CD14-positive monocyte (primary cell): ENCODE measurements around the gene BEST1. TPM values are rescaled to one million over a fixed set of nuclear protein-coding genes. Genes with fewer than 3 reads are reported as not detected.

Source experiments
- DNase-seq, 3 donors: peaks; one replicate each; pipeline ENCODE4 v3.0.0-alpha.2; 2011 to 2022
- H2AFZ ChIP-seq: 2 replicates; pipeline ENCODE4 v1.6.0; 2012; ENCODE audit warnings: mild to moderate bottlenecking, low read depth, low read length, inconsistent platforms; ENCODE audit not compliant: insufficient read depth, poor library complexity, severe bottlenecking
- H3K27ac ChIP-seq, 2 donors: 1 replicate in 1 of 2; 2 replicates in 1 of 2; pipeline ENCODE4 v1.5.1; 2012 to 2013; ENCODE audit warnings: low read length in 2 of 2, control low read depth in 1 of 2, inconsistent platforms in 1 of 2, low read depth in 1 of 2, mild to moderate bottlenecking in 1 of 2
- H3K27me3 ChIP-seq, 2 donors: one replicate each; pipeline versions ENCODE4 v1.6.0 to v1.6.1; 2011 to 2013; ENCODE audit warnings: low read length in 2 of 2; ENCODE audit not compliant: control insufficient read depth in 2 of 2, insufficient read depth in 2 of 2
- H3K36me3 ChIP-seq, 2 donors: replicated peaks in 1 of 2; 1 replicate in 1 of 2; 2 replicates in 1 of 2; pipeline versions ENCODE4 v1.5.1 to v1.6.1; 2012 to 2013; ENCODE audit warnings: low read length in 2 of 2, control low read depth in 1 of 2, inconsistent platforms in 1 of 2, mild to moderate bottlenecking in 1 of 2; ENCODE audit not compliant: insufficient read depth in 2 of 2, control insufficient read depth in 1 of 2
- H3K4me1 ChIP-seq, 2 donors: 1 replicate in 1 of 2; 2 replicates in 1 of 2; pipeline versions ENCODE4 v1.5.1 to v1.6.1; 2012 to 2013; ENCODE audit warnings: low read length in 2 of 2, control low read depth in 1 of 2, inconsistent platforms in 1 of 2, mild to moderate bottlenecking in 1 of 2, moderate library complexity in 1 of 2; ENCODE audit not compliant: insufficient read depth in 2 of 2, control insufficient read depth in 1 of 2
- H3K4me2 ChIP-seq: replicated peaks from 2 replicates; pipeline ENCODE3; 2012; ENCODE audit warnings: low read length, moderate library complexity, mild to moderate bottlenecking; ENCODE audit not compliant: poor library complexity, severe bottlenecking; ENCODE audit errors: extremely low read depth
- H3K4me3 ChIP-seq, 3 experiments: fragments of 200-600 bp in 1 of 3; sonication (generic) in 1 of 3; replicated peaks in 1 of 3; 1 replicate in 2 of 3; 2 replicates in 1 of 3; pipeline ENCODE4 v1.5.1; 2011 to 2013; ENCODE audit warnings: low read length in 3 of 3, mild to moderate bottlenecking in 3 of 3, control low read depth in 2 of 3, low read depth in 2 of 3, inconsistent platforms in 1 of 3, moderate library complexity in 1 of 3
- H3K79me2 ChIP-seq: 2 replicates; pipeline ENCODE4 v1.6.0; 2012; ENCODE audit warnings: mild to moderate bottlenecking, control low read depth, inconsistent platforms, low read length, moderate library complexity; ENCODE audit not compliant: insufficient read depth
- H3K9ac ChIP-seq: 2 replicates; pipeline ENCODE4 v1.6.0; 2017; ENCODE audit warnings: low read length, mild to moderate bottlenecking; ENCODE audit not compliant: insufficient read depth, poor library complexity, severe bottlenecking
- H3K9me3 ChIP-seq, 2 donors: replicated peaks in 1 of 2; 1 replicate in 1 of 2; 2 replicates in 1 of 2; pipeline versions ENCODE4 v1.5.1 to v1.6.1; 2012 to 2013; ENCODE audit warnings: low read length in 2 of 2, control low read depth in 1 of 2; ENCODE audit not compliant: control insufficient read depth in 1 of 2, insufficient read depth in 1 of 2
- H4K20me1 ChIP-seq: 2 replicates; pipeline ENCODE4 v1.6.0; 2012; ENCODE audit warnings: mild to moderate bottlenecking, low read length, control low read depth, moderate library complexity; ENCODE audit not compliant: insufficient read depth
- H3K27ac Mint-ChIP-seq, 7 donors: one replicate each; pipeline ENCODE4 v1.8.0; 2020; ENCODE audit warnings: mild to moderate bottlenecking in 7 of 7, mixed read lengths in 7 of 7, moderate library complexity in 6 of 7, inconsistent platforms in 2 of 7
- H3K27me3 Mint-ChIP-seq, 3 donors: one replicate each; pipeline ENCODE4 v1.8.0; 2021 to 2022; ENCODE audit warnings: low read depth in 3 of 3, mild to moderate bottlenecking in 3 of 3, mixed read lengths in 3 of 3, moderate library complexity in 3 of 3, inconsistent platforms in 1 of 3
- H3K36me3 Mint-ChIP-seq, 2 donors: one replicate each; pipeline ENCODE4 v1.8.0; 2020; ENCODE audit warnings: mixed read lengths in 2 of 2, inconsistent platforms in 1 of 2, mild to moderate bottlenecking in 1 of 2
- H3K4me1 Mint-ChIP-seq: one replicate; pipeline ENCODE4 v1.8.0; 2020; ENCODE audit warnings: mild to moderate bottlenecking, mixed read lengths
- H3K4me3 Mint-ChIP-seq, 2 donors: one replicate each; pipeline ENCODE4 v1.8.0; 2020; ENCODE audit warnings: mild to moderate bottlenecking in 2 of 2, mixed read lengths in 2 of 2, moderate library complexity in 1 of 2
- H3K9me3 Mint-ChIP-seq, 7 donors: one replicate each; pipeline ENCODE4 v1.8.0; 2020 to 2022; ENCODE audit warnings: mixed read lengths in 7 of 7, mild to moderate bottlenecking in 6 of 7, moderate library complexity in 6 of 7, inconsistent platforms in 2 of 7
- CTCF ChIP-seq: fragments of 200-600 bp; IDR thresholded peaks from one replicate; pipeline ENCODE4 v1.8.0; 2022; ENCODE audit warnings: antibody characterized with exemption, mild to moderate bottlenecking
- WGBS: methylation state at CpG from one replicate; pipeline ENCODE4 v1.1.5; 2013; ENCODE audit warnings: missing lambda C conversion rate; ENCODE audit not compliant: insufficient coverage; 5-methylcytosine and 5-hydroxymethylcytosine counted together
- intact Hi-C, 2 donors: fragments of 100-400 bp; cut with micrococcal nuclease; formaldehyde crosslinking; loops; one replicate each; pipeline versions ENCODE4 v1.15.0 to v1.15.1; 2023
- polyA plus RNA-seq, 3 donors: library from polyadenylated mRNA; depleted of rRNA in 1 of 3; unstranded in 2 of 3; stranded (reverse) in 1 of 3; fragments of 300-500 nt in 2 of 3; fragments of >200 nt in 1 of 3; fragmentation: Illumina TruSeq in 2 of 3; gene quantifications; 1 replicate in 2 of 3; 2 replicates in 1 of 3; pipeline ENCODE4 v1.2.3, GENCODE V29; 2012 to 2021

BEST1 gene
- polyA plus RNA-seq, 3 donors, result 5.9 to 24.9 (median 7.4) TPM

GRCh38 chr11:62004473-62004872 is 54.3 kb downstream of the BEST1 start:
- peak overlapping the region; percentile 63 to 74 for H3K27ac ChIP-seq
- TF ChIP-seq CTCF, result no peak
- peak overlapping the region; percentile 27 for H3K9ac ChIP-seq
- 0% methylated on average over 1 of the region's 2 CpGs for WGBS
- no peaks in the 10 kb centered on the region for H3K27me3 ChIP-seq
- DNase-seq, result peak; percentile 83 to 97 (median 86)
- peaks cover 20 to 27% of the 10 kb centered on the region in 2 donors for H3K4me1 ChIP-seq
- peaks cover 4 to 7% of the 10 kb centered on the region in 2 donors for H3K9me3 ChIP-seq
- Mint-ChIP-seq H3K4me1 (peaks cover 25% of the 10 kb centered on the region), H3K36me3 (peaks cover 3 to 5% of the 10 kb centered on the region in 2 donors), H3K27me3 (peaks cover 2 to 4% (median 3%) of the 10 kb centered on the region in 3 donors), H3K4me3 (peak overlapping the region in 1 of 2 donors; percentile 40), H3K27ac (peak overlapping the region; percentile 84 to 95 (median 87)), H3K9me3 (peaks cover 0 to 9% (median 9%) of the 10 kb centered on the region in 7 donors)
- H2AFZ ChIP-seq, result no peak overlapping the region
- intact Hi-C loops, result loop anchor here in 1 of 2 donors (2.0 kb wide), 1 partner anchor 20 kb away; no protein-coding TSS in a partner anchor
- H3K36me3 ChIP-seq, result no peaks in the 10 kb centered on the region
- H3K4me2 ChIP-seq, result peak overlapping the region; percentile 22
- H4K20me1 ChIP-seq, result no peaks in the 10 kb centered on the region
- no peaks in the 10 kb centered on the region for H3K79me2 ChIP-seq
- peak overlapping the region in 1 of 3 experiments; percentile 17 for H3K4me3 ChIP-seq

DNA sequence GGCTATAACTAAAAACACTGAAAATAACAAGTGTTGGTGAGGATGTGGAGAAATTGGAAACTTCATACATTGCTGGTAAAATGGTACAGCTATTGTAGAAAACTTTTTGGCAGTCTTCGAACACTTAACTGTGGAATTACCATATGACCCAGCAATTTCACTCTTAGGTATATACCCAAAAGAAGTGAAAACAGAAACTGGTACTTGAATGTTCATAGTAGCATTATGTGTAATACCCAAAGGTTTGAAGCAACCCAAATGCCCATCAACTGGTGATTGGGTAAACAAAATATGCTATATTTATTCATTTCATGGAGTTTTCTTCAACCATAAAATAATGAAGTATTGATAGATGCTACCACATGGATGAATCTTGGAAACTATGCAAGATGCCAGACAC is 58.0 kb downstream of the BEST1 start:
- Mint-ChIP-seq H3K27me3 (peaks cover 2 to 5% (median 3%) of the 10 kb centered on the region in 3 donors), H3K36me3 (peaks cover 0 to 1% of the 10 kb centered on the region in 2 donors), H3K4me3 (no peak overlapping the region), H3K4me1 (peaks cover 28% of the 10 kb centered on the region), H3K27ac (no peak overlapping the region), H3K9me3 (peaks cover 0 to 4% (median 0%) of the 10 kb centered on the region in 7 donors)
- TF ChIP-seq CTCF, result no peak
- H3K36me3 ChIP-seq, result no peaks in the 10 kb centered on the region
- DNase-seq, result no peak
- H3K9me3 ChIP-seq, result no peaks in the 10 kb centered on the region
- peaks cover 20 to 27% of the 10 kb centered on the region in 2 donors for H3K4me1 ChIP-seq
- H3K79me2 ChIP-seq, result no peaks in the 10 kb centered on the region
- intact Hi-C loops, result no loop called here
- no CpG with 5 or more reads among the region's 1 CpG for WGBS
- no peak overlapping the region for H3K4me2 ChIP-seq
- no peaks in the 10 kb centered on the region for H4K20me1 ChIP-seq
- H2AFZ ChIP-seq, result no peak overlapping the region
- H3K9ac ChIP-seq, result no peak overlapping the region
- no peak overlapping the region for H3K4me3 ChIP-seq
- H3K27me3 ChIP-seq, result no peaks in the 10 kb centered on the region
- no peak overlapping the region for H3K27ac ChIP-seq
